Neural progenitor cell (in vitro differentiated cells): ENCODE data around the gene CYP4F3.

ENCODE experiments used
- CTCF ChIP-seq: fragments of 200-600 bp; sonication (generic); IDR thresholded peaks from 2 replicates; pipeline ENCODE4 v1.5.1; 2017; ENCODE audit warnings: antibody characterized with exemption, mild to moderate bottlenecking
- EZH2 ChIP-seq: fragments of 200-600 bp; sonication (generic); IDR thresholded peaks from 2 replicates; pipeline ENCODE4 v1.6.1; 2017; ENCODE audit warnings: antibody characterized with exemption, mild to moderate bottlenecking, moderate library complexity

- TF ChIP-seq EZH2 (no peak), CTCF (no peak)
Observed at GRCh38 chr19:15640904-15641597, 354 bp downstream of the CYP4F3 start.
